ENCODE measurements around the gene OPN1SW.

DNA sequence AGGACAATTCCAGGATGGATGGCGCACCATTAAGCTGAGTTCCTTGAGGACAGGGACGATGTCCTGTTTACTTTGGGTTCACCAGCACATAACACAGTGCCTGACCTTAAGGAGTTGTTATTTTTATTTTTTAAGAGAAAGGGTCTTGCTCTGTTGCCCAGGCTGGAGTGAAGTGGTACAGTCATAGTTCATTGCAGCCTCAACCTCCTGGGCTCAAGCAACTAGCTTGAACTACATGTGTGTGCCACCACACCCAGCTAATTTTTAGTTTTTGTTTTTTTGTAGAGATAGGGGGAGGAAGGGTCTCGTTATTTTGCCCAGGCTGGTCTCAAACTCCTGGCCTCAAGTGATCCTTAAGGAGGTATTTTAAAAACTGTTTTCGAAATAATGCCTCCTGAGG is 38.2 kb downstream of the OPN1SW start:
- TF ChIP-seq, protein P1, sequence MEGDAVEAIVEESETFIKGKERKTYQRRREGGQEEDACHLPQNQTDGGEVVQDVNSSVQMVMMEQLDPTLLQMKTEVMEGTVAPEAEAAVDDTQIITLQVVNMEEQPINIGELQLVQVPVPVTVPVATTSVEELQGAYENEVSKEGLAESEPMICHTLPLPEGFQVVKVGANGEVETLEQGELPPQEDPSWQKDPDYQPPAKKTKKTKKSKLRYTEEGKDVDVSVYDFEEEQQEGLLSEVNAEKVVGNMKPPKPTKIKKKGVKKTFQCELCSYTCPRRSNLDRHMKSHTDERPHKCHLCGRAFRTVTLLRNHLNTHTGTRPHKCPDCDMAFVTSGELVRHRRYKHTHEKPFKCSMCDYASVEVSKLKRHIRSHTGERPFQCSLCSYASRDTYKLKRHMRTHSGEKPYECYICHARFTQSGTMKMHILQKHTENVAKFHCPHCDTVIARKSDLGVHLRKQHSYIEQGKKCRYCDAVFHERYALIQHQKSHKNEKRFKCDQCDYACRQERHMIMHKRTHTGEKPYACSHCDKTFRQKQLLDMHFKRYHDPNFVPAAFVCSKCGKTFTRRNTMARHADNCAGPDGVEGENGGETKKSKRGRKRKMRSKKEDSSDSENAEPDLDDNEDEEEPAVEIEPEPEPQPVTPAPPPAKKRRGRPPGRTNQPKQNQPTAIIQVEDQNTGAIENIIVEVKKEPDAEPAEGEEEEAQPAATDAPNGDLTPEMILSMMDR (IDR thresholded peaks at IDR 0.05) = no peak
- TF ChIP-seq POLR2AphosphoS5 (IDR thresholded peaks at IDR 0.05) (no peak), POLR2A (IDR thresholded peaks at IDR 0.05) (no peak)

Measured in breast epithelium (tissue), 3 donors.